ENCODE data around the gene SPAG17.

DNA sequence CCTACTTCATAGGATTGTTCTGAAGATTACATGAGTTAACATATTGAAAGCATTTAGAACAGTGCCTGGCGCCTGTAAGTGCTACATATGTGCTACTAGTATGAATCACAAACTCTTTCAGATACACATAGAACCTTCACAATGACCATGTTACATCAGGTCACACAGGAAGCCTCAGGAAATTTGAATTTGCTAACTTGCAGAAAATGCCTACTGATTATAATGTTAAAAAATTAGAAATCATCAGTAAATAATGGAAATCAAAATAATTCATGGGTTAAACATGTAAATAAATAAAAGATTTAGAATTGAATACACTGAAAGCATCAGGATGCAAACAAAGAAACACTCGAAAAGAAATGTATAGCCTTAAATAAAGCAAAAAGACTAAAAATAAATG is 94.9 kb downstream of the SPAG17 start:
- TF ChIP-seq, protein P1, sequence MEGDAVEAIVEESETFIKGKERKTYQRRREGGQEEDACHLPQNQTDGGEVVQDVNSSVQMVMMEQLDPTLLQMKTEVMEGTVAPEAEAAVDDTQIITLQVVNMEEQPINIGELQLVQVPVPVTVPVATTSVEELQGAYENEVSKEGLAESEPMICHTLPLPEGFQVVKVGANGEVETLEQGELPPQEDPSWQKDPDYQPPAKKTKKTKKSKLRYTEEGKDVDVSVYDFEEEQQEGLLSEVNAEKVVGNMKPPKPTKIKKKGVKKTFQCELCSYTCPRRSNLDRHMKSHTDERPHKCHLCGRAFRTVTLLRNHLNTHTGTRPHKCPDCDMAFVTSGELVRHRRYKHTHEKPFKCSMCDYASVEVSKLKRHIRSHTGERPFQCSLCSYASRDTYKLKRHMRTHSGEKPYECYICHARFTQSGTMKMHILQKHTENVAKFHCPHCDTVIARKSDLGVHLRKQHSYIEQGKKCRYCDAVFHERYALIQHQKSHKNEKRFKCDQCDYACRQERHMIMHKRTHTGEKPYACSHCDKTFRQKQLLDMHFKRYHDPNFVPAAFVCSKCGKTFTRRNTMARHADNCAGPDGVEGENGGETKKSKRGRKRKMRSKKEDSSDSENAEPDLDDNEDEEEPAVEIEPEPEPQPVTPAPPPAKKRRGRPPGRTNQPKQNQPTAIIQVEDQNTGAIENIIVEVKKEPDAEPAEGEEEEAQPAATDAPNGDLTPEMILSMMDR (IDR thresholded peaks at IDR 0.05), result no peak
- no peak for TF ChIP-seq ZNF219 (CRISPR knock-in tag; IDR thresholded peaks at IDR 0.05; ENCODE audit: borderline replicate concordance)

Data from WTC11 (cell line).